DMS79 treated with DMSO at 0.1 percent for 48 hours (cell line): ENCODE results near the gene KRT16.
"Not testable (repeated sequence)": the region's sequence is repeated elsewhere in the genome, so short reads cannot be mapped to it uniquely, and the experiment has no call there.

ENCODE experiments used
- DNase-seq: peaks from one replicate; lab custom pipeline; 2025; lab: John Stamatoyannopoulos, UW

Gene KRT16

GRCh38 chr17:41583137-41584127 lies 29.1 kb downstream of the KRT16 start:
- DNase-seq: no peak

- DNase-seq: not testable (repeated sequence)
Observed at GRCh38 chr17:41582061-41582968, 30.3 kb downstream of the KRT16 start.

DNA sequence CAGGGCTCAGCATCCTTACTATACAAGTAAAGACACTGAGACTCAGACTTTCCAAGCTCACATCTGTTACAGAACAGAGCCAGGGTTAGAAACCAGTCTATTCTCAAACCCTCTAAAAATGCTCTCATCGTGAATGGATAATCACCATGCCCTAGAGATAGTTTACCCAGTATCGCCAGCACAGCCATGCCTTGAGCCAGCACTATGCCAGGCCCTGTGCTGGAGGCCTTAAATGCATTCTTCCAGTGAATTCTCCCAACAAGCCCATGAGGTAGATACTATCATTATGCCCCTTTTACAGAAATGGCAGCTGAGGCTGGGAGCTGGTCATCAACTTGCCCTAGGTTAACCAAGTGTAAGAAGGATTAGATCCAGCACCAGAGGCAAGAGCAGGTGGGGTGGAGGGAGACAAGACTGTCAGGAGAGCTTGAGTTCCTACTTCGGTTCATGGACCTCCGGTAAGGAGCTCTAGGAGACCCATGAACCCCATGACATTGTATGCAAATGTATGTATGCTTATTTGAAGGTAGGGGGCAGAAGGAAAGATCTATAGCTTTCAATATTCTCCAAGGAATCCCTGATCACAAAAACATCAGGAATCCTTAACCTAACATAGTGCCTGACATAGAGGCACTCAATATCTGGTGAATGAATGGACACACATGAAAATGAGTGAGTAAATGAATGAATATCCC lies 31.1 kb downstream of the KRT16 start:
- DNase-seq: no peak

DNA sequence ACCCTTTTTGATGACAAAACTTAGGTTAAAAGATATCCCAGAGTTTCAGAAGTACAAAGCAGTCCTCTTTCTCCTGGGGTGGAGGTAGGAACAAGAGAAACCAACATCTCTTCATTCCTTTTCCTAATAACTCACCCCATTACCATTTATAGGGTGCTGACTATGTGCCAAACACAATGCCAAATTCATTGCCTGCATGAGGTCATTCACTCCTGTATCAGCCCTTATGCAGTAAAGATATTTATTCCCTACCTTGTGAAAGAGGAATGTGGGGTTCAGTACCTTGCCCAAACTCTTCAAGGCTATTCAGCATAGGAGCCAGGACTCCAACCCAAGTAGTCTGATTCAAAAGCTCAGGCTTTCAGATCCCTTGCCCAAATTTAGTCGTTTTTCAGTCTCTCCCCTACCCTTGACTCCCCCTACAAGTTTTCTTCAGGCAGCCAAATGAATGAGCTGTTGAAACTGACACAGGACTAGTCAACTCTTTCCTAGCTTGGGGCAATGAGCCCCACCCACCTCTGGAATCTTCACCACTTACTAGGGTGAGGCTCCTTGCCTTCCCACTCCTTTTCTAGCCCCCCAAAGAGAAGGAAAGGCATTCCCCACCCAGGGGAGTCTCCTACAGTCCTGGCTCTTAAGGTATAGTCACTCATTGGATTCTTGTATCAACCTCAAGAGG lies 31.7 kb downstream of the KRT16 start:
- DNase-seq: no peak

GRCh38 chr17:41580244-41580575 lies 32.4 kb downstream of the KRT16 start:
- DNase-seq: no peak

DNA sequence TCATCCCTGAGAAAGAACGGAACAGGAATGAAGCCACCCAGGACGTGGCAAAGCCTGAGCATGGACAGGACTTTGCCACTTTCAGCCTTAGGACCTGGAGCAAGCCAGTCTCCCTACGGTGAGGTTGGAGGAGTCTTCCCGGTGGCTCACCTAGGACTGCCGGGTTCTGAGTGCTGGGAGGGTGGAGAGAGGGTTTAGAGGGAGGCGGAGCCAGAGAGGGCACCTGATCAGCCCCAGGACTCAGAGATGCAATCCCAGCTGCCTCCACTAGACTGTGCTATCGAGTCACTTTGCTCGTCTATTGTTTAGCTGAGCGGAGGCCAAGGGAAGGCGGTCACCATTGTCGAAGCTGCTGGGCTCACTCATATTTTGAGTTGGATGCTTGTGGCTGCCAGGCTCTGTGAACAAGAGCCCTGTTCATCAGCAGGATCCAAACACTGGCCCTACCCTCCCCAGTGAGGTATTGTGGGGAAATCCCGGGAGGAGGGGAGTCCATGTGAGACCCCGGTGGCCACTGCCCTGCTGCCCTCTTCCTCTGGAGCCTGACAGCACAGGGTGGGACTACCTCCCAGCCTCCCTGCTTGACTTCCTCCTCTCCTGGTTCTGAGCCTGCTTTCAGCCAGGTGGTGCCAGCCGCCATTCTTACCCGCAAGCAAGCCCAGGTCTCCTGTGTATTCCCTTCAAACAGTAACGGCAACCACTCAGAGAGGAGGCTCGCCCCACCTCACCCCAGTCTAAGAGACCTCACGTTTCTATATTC lies 32.9 kb downstream of the KRT16 start:
- no peak for DNase-seq

DNA sequence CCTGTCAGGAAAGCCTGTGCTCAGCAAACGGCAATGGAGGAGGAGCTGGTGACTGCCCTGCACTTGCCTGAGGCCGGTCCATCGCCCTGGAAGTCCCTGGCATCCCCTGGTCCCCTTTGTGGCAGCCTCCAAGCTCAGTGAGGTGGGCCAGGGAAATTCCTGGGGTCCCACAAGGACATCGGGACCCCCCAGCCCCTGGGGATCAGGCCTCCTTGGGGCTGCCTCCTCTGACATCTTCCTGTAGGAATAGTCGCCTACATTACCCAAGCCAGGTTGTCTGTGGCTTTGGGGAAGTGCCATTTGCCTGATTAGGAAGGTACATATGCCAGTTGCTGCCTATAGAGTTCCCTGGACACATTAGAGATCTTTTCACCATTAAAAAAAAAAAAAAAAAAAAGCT lies 33.6 kb downstream of the KRT16 start:
- DNase-seq: no peak

GRCh38 chr17:41578538-41578937 lies 34.0 kb downstream of the KRT16 start:
- no peak for DNase-seq

DNA sequence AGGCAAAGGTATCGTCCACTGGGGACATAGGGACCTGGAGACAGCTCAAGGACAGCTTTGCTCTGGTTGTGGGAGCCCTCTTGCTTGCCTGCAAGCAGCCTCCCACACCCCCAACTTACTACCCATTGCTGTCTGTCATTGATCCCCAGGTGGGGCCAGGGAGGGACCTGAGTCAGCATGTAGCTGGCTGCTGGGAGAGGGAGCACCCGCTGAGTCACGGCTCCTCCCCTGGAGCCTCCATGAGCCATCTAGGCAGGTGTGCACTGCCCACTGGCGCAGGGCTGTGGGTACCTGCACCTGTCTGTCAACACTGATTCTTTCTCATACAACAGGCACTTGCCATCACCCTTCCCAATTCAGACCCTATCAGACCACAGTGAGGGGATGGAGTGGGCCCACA lies 35.8 kb downstream of the KRT16 start:
- DNase-seq: not testable (repeated sequence)

DNA sequence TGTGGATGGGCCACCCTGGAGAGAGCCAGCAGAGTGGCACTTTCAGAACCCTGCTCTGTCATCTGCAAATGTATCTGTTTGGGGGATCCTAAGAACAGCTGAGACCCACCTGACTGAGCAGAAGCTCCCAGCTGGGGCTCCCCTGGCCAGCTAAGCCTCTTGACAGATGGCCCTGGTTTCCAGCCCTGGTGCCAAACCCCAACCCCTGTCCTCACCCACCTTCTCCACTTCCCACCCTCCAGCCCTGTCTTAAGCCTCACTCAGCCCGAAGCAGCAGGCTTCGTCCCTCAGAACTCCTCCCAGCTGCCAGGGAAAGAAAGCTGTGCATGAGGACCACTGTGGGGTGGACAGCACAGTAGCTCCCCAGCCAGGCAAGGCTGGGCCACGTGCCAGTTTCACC lies 37.2 kb downstream of the KRT16 start:
- no peak for DNase-seq

- no peak for DNase-seq
Observed at GRCh38 chr17:41571561-41572434, 40.8 kb downstream of the KRT16 start, which contains the start of gene KRT9. KRT9 (minus strand) TSS chr17:41572059; CDS start chr17:41571992, 67 bp downstream.

DNA sequence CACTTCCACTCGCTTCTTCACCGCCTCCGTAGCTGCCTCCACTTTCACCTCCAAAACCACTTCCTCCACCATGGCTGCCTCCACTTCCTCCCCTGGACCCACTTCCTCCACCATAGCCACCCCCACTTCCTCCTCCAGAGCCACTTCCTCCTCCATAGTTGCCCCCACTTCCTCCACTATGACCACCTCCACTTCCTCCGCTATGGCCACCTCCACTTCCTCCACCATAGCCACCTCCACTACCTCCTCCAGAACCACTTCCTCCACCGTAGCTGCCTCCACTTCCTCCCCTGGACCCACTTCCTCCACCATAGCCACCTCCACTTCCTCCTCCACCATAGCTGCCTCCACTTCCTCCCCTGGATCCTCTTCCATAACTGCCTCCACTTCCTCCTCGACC lies 45.2 kb downstream of the KRT16 start:
- no peak for DNase-seq

- DNase-seq: no peak
Observed at GRCh38 chr17:41565338-41565737, 47.2 kb downstream of the KRT16 start.

- DNase-seq: no peak
Observed at GRCh38 chr17:41563607-41564170, 48.9 kb downstream of the KRT16 start.

DNA sequence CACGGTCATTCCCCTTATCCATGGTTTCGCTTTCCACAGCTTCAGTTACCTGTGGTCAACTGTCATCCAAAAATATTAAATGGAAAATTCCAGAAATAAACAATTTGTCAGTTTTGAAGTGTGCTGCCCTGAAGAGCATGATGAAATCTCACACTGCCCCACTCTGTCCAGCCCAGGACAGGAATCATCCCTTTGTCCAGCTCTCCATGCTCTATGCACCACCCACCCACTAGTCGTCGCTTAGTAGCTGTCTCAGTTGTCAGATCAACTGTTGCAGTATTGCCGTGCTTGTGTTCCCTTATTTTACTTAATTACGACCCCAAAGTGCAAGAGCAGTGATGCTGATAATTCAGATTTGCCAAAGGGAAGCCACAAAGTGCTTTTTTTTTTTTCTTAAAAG lies 51.0 kb downstream of the KRT16 start:
- no peak for DNase-seq
